NCI-H510A treated with DMSO at 0.1 percent for 48 hours (cell line): Measurements from ENCODE around the gene SAA2.
"Not testable (repeated sequence)": the region's sequence is repeated elsewhere in the genome, so short reads cannot be mapped to it uniquely, and the experiment has no call there.

Source experiments
- DNase-seq: peaks from one replicate; lab custom pipeline; 2025; lab: John Stamatoyannopoulos, UW

SAA2 gene

GRCh38 chr11:18247191-18247581, 1.3 kb downstream of the SAA2 start:
- DNase-seq, result not testable (repeated sequence)

- DNase-seq, result not testable (repeated sequence)
Observed at GRCh38 chr11:18246379-18247190, 1.9 kb downstream of the SAA2 start.

GRCh38 chr11:18245396-18245795, 3.1 kb downstream of the SAA2 start:
- no peak for DNase-seq

GRCh38 chr11:18243783-18244362, 4.6 kb downstream of the SAA2 start:
- DNase-seq, result peak; percentile 8

GRCh38 chr11:18239655-18240054, 8.8 kb downstream of the SAA2 start:
- no peak for DNase-seq

- no peak for DNase-seq
Observed at GRCh38 chr11:18236664-18237356, 11.7 kb downstream of the SAA2 start, which contains the start of gene SAA4. TSS of gene SAA4 (minus strand) at chr11:18236802. CDS start at chr11:18235926, 876 bp downstream.

- DNase-seq, result no peak
Observed at GRCh38 chr11:18235394-18236334, 12.8 kb downstream of the SAA2 start.

- no peak for DNase-seq
Observed at GRCh38 chr11:18233912-18234311, 14.6 kb downstream of the SAA2 start.

- DNase-seq, result no peak
Observed at GRCh38 chr11:18230859-18231258, 17.6 kb downstream of the SAA2 start.

- DNase-seq, result no peak
Observed at GRCh38 chr11:18229501-18229900, 19.0 kb downstream of the SAA2 start.

GRCh38 chr11:18225913-18226312, 22.6 kb downstream of the SAA2 start:
- no peak for DNase-seq

GRCh38 chr11:18223591-18224387, 24.7 kb downstream of the SAA2 start:
- peak; percentile 12 for DNase-seq

- no peak for DNase-seq
Observed at GRCh38 chr11:18222814-18223421, 25.6 kb downstream of the SAA2 start.

GRCh38 chr11:18221274-18221876, 27.1 kb downstream of the SAA2 start:
- DNase-seq, result no peak

- DNase-seq, result no peak
Observed at GRCh38 chr11:18209058-18209457, 39.4 kb downstream of the SAA2 start.

- no peak for DNase-seq
Observed at GRCh38 chr11:18204771-18205170, 43.7 kb downstream of the SAA2 start.

- DNase-seq, result no peak
Observed at GRCh38 chr11:18204220-18204619, 44.2 kb downstream of the SAA2 start.

- DNase-seq, result no peak
Observed at GRCh38 chr11:18203723-18204122, 44.7 kb downstream of the SAA2 start.

GRCh38 chr11:18197738-18198137, 50.7 kb downstream of the SAA2 start:
- not testable (repeated sequence) for DNase-seq

- DNase-seq, result no peak
Observed at GRCh38 chr11:18196532-18196931, 51.9 kb downstream of the SAA2 start.
